ENCODE results near the gene DYNLT1. TPM values are rescaled to one million over a fixed set of nuclear protein-coding genes. Genes with fewer than 3 reads are reported as not detected.
A peak's percentile ranks its signal among the peaks of the same experiment; 100 is the strongest.
"Not testable (repeated sequence)": the region's sequence is repeated elsewhere in the genome, so short reads cannot be mapped to it uniquely, and the experiment has no call there.

Gene DYNLT1
- polyA plus RNA-seq, 1 experiment: 175 TPM

- ChIA-PET POLR2A (interaction anchor here (0.6 to 0.9 kb wide), 2 partner anchors 11 kb away, joined by 3 read pairs; partner anchors contain the start of gene DYNLT1), CTCF (no interaction called here)
- TF ChIP-seq, protein P1, sequence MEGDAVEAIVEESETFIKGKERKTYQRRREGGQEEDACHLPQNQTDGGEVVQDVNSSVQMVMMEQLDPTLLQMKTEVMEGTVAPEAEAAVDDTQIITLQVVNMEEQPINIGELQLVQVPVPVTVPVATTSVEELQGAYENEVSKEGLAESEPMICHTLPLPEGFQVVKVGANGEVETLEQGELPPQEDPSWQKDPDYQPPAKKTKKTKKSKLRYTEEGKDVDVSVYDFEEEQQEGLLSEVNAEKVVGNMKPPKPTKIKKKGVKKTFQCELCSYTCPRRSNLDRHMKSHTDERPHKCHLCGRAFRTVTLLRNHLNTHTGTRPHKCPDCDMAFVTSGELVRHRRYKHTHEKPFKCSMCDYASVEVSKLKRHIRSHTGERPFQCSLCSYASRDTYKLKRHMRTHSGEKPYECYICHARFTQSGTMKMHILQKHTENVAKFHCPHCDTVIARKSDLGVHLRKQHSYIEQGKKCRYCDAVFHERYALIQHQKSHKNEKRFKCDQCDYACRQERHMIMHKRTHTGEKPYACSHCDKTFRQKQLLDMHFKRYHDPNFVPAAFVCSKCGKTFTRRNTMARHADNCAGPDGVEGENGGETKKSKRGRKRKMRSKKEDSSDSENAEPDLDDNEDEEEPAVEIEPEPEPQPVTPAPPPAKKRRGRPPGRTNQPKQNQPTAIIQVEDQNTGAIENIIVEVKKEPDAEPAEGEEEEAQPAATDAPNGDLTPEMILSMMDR (IDR thresholded peaks at IDR 0.05; ENCODE audit: insufficient read depth, low read depth, low read length): no peak
These were observed 11.3 kb upstream of the DYNLT1 start for GRCh38 chr6:158655569-158656450.

DNA sequence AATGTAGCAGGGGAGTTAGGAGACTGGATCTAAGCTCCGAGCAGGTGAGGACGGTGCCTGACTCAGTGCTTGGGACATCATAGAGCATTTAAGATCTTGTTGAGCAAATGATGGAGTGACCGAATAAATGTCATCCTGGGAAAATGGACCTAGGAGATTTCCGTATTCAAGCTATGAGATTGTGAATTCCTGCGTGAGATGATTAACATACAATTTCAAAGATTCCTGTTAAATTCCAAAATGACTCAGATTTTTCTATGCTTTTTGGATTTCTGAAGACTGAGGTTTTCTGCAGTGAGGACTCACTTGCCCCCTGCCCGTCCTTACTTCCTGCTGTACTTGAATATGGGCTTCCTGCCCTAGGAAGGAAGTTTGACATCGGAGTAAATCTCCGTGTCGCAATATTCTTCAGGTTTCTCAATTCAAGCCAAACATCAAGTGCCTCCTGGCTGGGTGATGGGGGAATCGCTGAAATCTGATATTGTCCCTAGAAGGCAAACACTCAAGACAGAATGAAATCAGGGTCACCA is 10.5 kb upstream of the DYNLT1 start:
- CTCF ChIA-PET: interaction anchor here (1.2 kb wide), 1 partner anchor 8 kb away, joined by 3 read pairs; no protein-coding TSS in a partner anchor
- POLR2A ChIA-PET: interaction anchor here (0.9 kb wide), 1 partner anchor 12 kb away, joined by 3 read pairs; no protein-coding TSS in a partner anchor
- Histone ChIP-seq H3K4me3 (ENCODE audit: low read depth, low read length) (no peak overlapping the region), H3K36me3 (ENCODE audit: control insufficient read depth, insufficient read depth, low read length) (no peaks in the 10 kb centered on the region), H3K27me3 (ENCODE audit: control insufficient read depth, insufficient read depth, low read length) (no peaks in the 10 kb centered on the region)
- no peak for DNase-seq (ENCODE audit: low read depth)
- TF ChIP-seq, protein P1 (IDR thresholded peaks at IDR 0.05; ENCODE audit: insufficient read depth, low read depth, low read length): no peak

More at GRCh38 chr6:158655569-158656450, 11.3 kb upstream of the DYNLT1 start:
- H3K4me3 ChIP-seq (ENCODE audit: low read depth, low read length): no peak overlapping the region
- no peaks in the 10 kb centered on the region for H3K36me3 ChIP-seq (ENCODE audit: control insufficient read depth, insufficient read depth, low read length)
- H3K27me3 ChIP-seq (ENCODE audit: control insufficient read depth, insufficient read depth, low read length): no peaks in the 10 kb centered on the region
- DNase-seq (ENCODE audit: low read depth): no peak

- peak; percentile 71 for DNase-seq (ENCODE audit: low read depth)
- POLR2A ChIA-PET: interaction anchor here (0.9 kb wide), 1 partner anchor 13 kb away, joined by 3 read pairs; no protein-coding TSS in a partner anchor
- CTCF ChIA-PET: interaction anchor here (1.2 kb wide), 1 partner anchor 9 kb away, joined by 3 read pairs; no protein-coding TSS in a partner anchor
These were observed 10.0 kb upstream of the DYNLT1 start for GRCh38 chr6:158654498-158654897.

DNA sequence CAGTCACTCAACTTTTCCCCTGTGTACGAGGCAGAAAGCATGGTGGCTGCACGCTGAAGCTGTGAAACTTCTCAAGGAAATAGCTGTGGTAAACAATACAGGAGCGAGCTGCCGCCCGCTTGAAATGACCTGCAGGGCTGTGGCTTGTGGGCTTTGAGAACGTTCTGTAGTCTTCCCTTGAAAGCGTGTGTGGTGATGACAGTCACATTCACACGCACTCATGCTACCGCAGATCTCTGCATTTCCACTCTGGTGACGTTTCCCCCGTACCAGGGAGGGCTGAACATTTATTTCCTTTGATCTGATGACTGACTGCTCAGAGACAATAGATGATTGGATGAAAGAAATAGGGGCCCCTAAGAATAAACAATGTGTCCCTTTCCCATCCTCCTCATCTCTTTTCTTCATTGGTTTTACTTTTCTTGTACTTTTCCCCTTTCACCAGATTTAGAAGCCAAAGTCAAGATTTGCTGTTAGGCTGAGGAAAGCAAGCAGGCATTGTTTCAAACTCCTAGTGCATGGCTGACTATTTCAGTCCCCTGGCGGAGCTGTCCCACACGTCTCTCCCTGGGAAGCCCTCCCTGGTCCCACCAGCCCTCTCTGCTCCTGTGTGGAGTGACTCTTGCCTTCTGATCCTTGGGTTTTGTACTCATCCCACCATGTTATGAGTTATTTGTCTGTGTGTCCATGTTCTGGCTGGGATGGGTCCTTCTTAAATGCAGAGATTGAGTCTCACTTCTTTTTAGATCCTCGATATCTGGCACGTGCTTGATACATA is 9.2 kb upstream of the DYNLT1 start:
- TF ChIP-seq, protein P1 (IDR thresholded peaks at IDR 0.05; ENCODE audit: insufficient read depth, low read depth, low read length): no peak
- Histone ChIP-seq H3K36me3 (ENCODE audit: control insufficient read depth, insufficient read depth, low read length) (no peaks in the 10 kb centered on the region), H3K27me3 (ENCODE audit: control insufficient read depth, insufficient read depth, low read length) (no peaks in the 10 kb centered on the region), H3K4me3 (ENCODE audit: low read depth, low read length) (no peak overlapping the region)
- ChIA-PET POLR2A (no interaction called here), CTCF (interaction anchor here (0.6 to 1.2 kb wide), 2 partner anchors 10 to 134 kb away, joined by 3 read pairs; no protein-coding TSS in a partner anchor)
- DNase-seq (ENCODE audit: low read depth): no peak

More at GRCh38 chr6:158654498-158654897, 10.0 kb upstream of the DYNLT1 start:
- TF ChIP-seq, protein P1 (IDR thresholded peaks at IDR 0.05; ENCODE audit: insufficient read depth, low read depth, low read length): no peak
- no peaks in the 10 kb centered on the region for H3K27me3 ChIP-seq (ENCODE audit: control insufficient read depth, insufficient read depth, low read length)
- no peaks in the 10 kb centered on the region for H3K36me3 ChIP-seq (ENCODE audit: control insufficient read depth, insufficient read depth, low read length)
- H3K4me3 ChIP-seq (ENCODE audit: low read depth, low read length): no peak overlapping the region

DNA sequence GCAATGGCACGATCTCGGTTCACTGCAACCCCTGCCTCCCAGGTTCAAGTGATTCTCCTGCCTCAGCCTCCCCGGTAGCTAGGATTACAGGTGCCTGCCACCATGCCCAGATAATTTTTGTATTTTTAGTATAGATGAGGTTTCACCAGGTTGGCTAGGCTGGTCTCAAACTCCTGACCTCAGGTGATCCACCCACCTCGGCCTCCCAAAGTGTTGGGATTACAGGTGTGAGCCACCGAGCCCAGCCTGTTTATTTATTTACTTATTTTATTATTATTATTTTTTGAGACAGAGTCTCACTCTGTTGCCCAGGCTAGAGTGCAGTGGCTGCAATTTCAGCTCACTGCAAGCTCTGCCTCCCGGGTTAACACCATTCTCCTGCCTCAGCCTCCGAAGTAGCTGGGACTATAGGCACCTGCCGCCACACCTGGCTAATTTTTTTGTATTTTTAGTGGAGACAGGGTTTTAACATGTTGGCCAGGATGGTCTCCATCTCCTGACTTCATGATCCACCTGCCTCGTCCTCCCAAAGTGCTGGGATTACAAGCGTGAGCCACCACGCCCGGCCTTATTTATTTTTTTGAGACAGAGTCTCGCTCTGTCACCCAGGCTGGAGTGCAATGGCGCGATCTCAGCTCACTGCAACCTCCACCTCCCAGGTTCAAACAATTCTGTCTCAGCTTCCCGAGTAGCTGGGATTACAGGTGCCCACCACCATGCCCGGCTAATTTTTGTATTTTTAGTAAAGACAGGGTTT is 7.6 kb upstream of the DYNLT1 start:
- POLR2A ChIA-PET; H3K27me3 ChIP-seq (ENCODE audit: control insufficient read depth, insufficient read depth, low read length); H3K36me3 ChIP-seq (ENCODE audit: control insufficient read depth, insufficient read depth, low read length); H3K4me3 ChIP-seq (ENCODE audit: low read depth, low read length); DNase-seq (ENCODE audit: low read depth): not testable (repeated sequence)
- CTCF ChIA-PET: interaction anchor here (0.7 kb wide), 1 partner anchor 39 kb away, joined by 5 read pairs; no protein-coding TSS in a partner anchor
